GM23338 (cell line): Measurements from ENCODE around the gene MYRFL.

ENCODE experiments used
- CREB1 ChIP-seq: fragments of 250-450 bp; sonication (Bioruptor Pico); IDR thresholded peaks from 2 replicates; pipeline ENCODE4 v1.5.0; 2020; ENCODE audit warnings: low read depth, mild to moderate bottlenecking, moderate library complexity
- CTCF ChIP-seq, 2 experiments: fragments of 200-600 bp in 1 of 2; sonication (generic) in 1 of 2; conservative IDR thresholded peaks; 2 replicates each; pipeline versions ENCODE4 v1.5.1 to v1.6.1; 2016 to 2017; ENCODE audit warnings: antibody characterized with exemption in 2 of 2, low read depth in 2 of 2, mild to moderate bottlenecking in 2 of 2, moderate library complexity in 1 of 2
- ETS1 ChIP-seq: IDR thresholded peaks from 2 replicates; pipeline ENCODE4 v1.6.1; 2016; ENCODE audit warnings: antibody characterized with exemption
- EZH2 ChIP-seq: fragments of 200-600 bp; sonication (generic); IDR thresholded peaks from one replicate; pipeline ENCODE4 v1.8.0; 2017; ENCODE audit warnings: antibody characterized with exemption, mild to moderate bottlenecking, low read depth; ENCODE audit not compliant: unreplicated experiment
- JUNB ChIP-seq: IDR thresholded peaks from one replicate; pipeline ENCODE4 v1.6.1; 2016; ENCODE audit warnings: antibody characterized with exemption; ENCODE audit not compliant: unreplicated experiment
- POLR2AphosphoS5 ChIP-seq: IDR thresholded peaks from 2 replicates; pipeline ENCODE4 v1.6.1; 2016; ENCODE audit warnings: antibody characterized with exemption, low read depth
- REST ChIP-seq: IDR thresholded peaks from one replicate; pipeline ENCODE4 v1.6.1; 2018; ENCODE audit warnings: antibody characterized with exemption; ENCODE audit not compliant: unreplicated experiment
- ZNF114 ChIP-seq: fragments of 250-450 bp; sonication (Bioruptor Pico); IDR thresholded peaks from 2 replicates; pipeline ENCODE4 v1.5.0; 2020; ENCODE audit warnings: mild to moderate bottlenecking, moderate library complexity
- ZNF331 ChIP-seq: fragments of 250-450 bp; sonication (Bioruptor Pico); IDR thresholded peaks from 2 replicates; pipeline ENCODE4 v1.5.0; 2020; ENCODE audit warnings: low read depth, mild to moderate bottlenecking, moderate library complexity
- ZNF462 ChIP-seq: fragments of 250-450 bp; sonication (Bioruptor Pico); IDR thresholded peaks from 2 replicates; pipeline ENCODE4 v1.5.0; 2020; ENCODE audit warnings: mild to moderate bottlenecking, moderate library complexity

GRCh38 chr12:69998922-69999321, 173.9 kb downstream of the MYRFL start:
- TF ChIP-seq CTCF (conservative IDR thresholded peaks at IDR 0.05; ENCODE audit: low read depth in 2 of 2) = no peak
- TF ChIP-seq POLR2AphosphoS5 = no peak
- TF ChIP-seq EZH2 = no peak
- no peak for TF ChIP-seq REST
- TF ChIP-seq CREB1 (CRISPR knock-in tag) = no peak
- TF ChIP-seq JUNB = no peak
- TF ChIP-seq ETS1 = no peak
- no peak for TF ChIP-seq ZNF114 (CRISPR knock-in tag)
- no peak for TF ChIP-seq ZNF462
- TF ChIP-seq ZNF331 = no peak
